HG03280 (cell line): ENCODE measurements around the gene PTPRH.
"Not testable (repeated sequence)": the region's sequence is repeated elsewhere in the genome, so short reads cannot be mapped to it uniquely, and the experiment has no call there.

Experiments used
- ATAC-seq: cut with Tn5 transposase; IDR thresholded peaks from one replicate; pipeline ENCODE4 v1.9.1; 2021; ENCODE audit warnings: mild to moderate bottlenecking, moderate library complexity; ENCODE audit not compliant: unreplicated experiment

PTPRH gene

DNA sequence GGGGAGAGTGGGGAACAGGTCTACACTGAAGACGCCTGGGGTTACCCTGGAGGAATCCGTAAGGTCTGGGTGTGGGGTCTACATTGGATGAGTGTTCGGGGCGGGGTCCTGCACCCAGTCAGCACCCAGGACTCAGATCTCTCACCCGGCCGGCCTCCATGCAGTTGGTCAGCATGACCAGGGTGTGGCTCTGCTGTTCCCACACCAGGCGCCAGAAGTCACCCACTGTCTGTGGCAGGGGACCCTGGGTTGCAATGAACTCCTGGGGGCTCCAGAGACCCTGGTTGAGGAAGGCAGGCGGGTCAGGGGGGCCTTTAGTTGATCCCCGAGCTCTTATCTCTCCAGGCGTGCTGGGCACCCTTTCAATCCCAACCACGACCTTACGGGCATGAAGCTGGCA is 23.2 kb downstream of the PTPRH start:
- ATAC-seq = no peak

DNA sequence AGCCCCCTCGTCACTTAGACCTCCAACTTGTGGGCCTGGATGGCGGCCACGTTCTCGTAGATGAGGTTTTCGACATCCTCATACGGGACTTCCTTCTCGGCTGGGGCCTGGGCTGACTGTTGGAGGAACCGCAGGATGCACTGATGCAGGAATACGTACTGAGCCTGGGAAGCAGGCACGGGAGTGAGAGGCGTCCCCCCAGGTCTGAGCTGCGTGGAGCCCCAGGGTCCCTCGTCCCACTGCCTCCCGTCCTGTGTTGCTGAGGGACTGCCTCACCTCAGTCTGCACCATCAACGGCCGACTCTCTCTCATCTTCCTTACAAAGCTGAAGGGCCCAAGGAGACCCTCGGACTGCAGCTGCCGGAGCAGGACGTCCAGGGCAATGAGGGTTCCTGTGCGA is 27.6 kb downstream of the PTPRH start:
- ATAC-seq = no peak

DNA sequence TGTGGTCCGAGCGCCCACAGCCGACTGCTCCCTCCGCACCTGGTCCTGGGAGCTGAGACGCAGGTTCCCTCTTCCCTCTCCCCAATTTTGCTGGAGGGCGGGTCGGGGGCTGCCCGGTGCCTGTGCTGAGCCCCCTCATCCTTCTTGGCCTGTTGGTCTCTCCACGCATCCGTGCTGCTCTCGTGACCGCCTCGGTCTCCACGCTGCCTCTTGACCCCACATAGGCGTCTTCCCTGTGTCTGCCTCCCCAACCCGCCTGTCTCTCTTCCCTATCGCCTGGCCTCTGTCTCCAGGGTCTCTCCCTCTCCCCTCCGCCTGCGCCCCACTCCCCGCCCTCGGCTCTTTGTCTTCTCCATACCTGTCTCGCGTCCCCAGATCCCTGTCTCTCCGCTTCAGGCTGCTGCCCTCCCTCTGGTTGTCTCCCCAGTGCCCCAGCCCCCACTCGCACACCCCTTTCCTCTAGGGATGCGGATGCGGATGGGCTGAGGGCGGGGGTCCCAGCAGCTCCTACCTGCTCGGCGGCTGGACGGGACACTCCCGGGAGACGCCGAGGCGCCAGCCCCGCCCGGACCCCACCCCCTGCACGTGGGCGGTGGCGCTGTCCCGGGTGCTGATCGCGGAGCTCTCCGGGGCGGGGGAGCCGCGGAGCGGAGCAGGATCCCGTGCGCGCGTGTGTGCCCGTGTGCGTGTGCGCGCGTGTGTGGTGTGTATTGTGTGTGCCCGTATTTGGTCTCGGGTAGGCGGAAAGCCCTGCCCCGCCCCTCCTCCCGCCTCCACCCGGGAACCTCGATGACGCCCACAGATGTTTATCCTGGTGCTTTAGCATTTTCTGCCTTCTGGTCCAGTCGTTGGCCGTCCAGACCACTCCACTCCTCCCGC is 29.5 kb downstream of the PTPRH start, which contains the start of gene SYT5:
TSS of gene SYT5 (minus strand) at position 684 of the 879 bp plus-strand sequence. CDS start 1,248 bp downstream, outside the sequence.
- peak; percentile 43 for ATAC-seq

DNA sequence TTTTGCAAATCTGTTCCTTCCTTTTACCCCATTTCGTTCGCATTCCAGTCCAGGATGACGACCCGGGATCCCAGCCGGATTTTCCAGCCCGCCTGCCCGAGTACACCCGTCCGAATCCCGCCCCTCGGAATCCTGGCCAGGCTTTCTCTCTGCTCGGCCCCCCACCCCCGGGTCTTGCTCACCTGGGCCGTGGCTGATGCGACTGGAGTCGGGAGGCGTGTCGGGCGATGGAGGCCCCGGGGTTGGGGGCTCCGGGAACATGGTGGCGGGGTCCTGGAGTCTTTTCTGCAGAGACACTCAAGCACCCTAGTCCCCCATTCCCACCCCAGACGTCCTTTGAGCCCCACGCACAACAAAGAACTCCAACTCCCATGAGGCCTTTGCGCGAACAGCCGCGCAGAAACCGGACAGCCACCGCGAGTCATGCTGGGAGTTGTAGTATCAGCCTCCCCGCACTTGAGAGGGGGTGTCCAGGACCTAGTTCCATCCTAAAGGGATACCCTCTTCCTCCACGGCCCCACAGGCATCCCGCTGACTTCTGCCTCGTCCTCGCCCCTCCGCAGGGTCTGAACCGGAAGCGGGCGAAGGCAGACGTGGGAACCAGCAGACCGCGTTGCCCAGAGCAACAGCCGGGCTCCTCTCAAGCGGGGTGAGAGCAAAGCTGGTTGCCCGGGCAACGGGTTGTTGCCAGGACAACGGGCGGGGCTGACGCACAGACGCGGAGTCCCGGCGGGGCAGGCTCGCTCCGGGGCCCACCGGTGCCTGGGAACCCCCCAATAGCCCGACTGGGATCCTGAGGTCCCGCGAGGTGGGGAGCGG is 30.3 kb downstream of the PTPRH start:
- peak; percentile 79 for ATAC-seq

DNA sequence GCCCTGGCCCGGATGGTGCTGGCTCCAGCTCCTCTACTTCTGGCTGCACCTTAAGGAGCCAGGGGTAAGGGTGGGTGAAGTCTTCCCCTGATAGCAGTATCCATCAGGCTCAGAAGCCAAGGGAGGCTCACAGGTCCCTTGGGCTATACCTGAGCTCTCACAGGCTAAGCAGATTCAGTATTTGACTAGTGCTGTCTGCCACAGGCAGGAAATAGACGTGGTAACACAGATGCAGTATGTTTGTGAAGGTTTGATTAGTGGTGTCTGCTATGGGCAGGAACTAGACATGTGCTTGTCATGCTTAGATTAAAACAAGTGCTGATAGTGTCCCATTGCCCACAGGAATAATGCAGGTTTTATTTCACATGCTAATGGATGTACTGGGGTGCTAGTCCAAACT is 33.2 kb downstream of the PTPRH start:
- no peak for ATAC-seq

DNA sequence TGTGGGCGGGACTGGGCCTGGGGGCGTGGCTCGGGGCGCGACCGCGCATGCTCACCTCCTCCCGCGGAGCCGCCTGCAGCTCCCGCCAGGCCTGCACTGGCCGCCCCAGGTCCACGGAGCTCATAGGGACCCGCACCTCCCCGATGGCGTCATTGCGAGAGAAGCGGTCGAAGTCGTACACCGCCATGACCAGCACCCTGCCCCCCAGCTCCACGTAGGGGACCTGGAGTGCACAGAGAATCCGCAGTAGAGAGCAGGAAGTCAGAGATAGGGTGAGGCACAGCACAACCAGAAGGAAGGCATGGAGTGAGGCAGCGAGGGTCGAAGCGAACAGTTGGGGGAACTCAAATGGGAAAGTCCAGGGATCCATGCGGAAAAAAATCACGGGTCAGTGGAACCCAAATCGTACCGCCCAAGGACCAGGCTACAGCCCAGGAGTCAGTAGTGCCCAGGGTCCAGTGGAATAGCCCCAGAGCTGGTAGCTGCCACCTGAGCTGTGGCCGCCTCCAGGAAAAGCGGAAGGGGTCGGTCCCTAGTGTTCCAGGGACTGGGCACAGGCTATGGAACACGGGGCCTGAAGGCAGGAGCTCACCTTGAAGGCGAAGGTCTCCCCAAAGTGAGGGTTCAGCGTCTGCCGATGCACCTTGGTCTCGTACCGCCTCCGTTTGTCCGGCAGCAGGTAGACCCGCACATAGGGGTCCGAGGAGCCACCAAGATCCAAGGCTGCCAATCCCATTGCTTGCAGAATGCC is 34.0 kb downstream of the PTPRH start:
- no peak for ATAC-seq

DNA sequence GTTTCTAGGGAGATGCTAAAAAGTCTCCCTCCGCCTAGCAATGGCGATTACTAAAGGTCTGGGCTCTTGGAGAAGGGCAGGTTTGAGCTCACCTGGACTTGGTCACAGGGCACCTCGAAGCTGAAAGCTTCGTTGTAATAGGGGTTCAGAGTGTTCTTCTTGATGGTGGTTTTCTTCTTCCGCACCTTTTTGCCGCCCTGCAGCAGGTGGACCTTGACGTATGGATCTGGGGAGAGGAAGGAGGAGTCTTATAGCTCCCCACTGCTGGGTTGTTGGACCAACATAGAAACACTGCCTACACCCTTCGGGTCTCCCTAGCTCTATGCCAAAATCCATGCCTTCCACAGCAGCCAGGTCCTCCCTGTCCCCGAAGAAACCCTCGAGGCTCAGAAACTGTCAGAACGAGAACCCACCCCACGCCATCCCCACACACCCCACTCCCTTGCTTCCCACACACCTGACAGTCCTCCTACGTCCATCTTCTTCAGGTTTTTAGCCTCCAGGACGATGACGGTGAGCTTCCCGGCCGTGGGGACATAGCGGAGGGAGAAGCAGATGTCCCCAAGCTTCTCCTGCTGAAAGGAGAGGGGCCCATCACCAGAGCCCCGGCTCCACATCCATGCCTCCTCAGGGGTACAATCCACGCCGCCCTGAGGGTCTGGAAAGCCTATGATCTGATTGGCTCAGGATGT is 34.7 kb downstream of the PTPRH start:
- ATAC-seq = no peak

DNA sequence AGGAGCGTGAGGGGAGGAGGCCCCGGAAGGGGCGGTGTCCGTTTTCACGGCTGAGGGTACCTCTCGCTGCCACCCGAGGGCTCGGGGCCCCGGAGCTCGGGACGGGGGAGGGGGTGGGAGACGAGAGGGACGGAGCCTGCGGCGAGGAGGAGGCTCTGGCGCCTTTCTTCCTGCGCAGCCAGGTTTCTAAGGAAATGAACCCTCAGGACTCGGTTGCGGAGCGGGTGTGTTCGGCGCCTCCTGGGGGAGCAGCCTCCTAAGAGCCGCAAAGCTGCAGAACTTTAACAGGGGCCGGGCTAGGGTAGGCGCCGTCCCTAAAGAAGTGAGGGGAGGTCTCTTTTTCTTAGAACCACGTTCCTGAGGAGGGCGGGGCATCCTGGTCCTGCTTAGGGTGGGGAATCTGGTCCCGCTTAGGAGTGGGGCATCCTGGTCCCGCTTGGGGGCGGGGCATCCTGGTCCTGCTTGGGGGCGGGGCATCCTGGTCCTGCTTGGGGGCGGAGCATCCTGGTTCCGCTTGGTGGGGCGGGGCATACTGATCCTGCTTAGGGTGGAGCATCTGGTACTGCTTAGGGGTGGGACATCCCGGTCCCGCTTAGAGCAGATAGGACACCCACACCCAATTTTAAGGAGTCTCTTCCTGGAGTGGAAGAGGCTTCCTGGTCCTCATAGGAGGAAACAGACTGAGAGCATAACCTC is 35.4 kb downstream of the PTPRH start:
- ATAC-seq = no peak

DNA sequence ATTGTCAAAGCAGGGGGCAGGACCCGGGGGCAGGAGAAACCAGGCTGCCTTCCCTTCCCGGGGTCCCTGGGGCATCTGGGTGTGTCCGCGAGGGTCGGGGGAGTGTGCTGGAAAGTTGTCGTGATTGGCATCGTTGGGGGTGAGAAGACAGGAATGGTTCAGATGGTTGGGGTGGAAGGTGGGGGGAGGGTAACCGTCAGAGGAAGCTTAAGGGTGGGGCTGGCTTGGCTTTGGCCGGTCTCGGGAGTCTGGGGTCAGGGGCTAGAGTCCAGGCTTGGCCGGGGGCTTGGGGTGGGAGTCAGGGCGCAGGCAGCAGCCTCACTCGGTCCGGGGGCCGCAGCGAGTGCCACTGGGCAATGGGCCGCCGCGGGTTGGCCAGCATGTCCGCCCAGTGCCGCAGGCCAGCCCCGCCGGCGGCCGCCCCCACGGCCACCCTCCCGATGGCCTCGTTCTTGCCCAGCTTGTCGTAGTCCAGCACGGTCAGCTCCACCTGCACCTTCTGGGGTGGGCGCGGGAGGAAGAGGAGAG is 36.1 kb downstream of the PTPRH start:
- no peak for ATAC-seq

DNA sequence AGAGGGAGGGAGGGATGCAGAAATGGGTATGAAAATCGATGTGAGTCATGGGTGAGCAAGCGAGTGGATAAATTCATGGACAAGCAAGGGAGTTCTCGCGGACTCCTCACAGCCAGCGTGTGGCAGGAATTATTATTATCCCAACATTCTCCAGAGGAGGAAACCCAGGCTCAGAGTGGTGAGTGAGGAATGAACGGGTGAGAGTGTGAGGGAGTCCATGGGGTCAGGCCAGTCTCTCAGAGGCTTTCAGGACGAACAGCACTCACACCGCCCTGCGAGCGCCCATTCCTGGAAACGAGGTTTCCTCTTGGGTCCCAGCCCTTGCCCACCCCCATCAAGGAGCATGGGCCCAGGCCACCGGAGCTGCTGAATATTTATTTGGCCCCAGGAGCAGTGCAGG is 36.6 kb downstream of the PTPRH start:
- no peak for ATAC-seq

DNA sequence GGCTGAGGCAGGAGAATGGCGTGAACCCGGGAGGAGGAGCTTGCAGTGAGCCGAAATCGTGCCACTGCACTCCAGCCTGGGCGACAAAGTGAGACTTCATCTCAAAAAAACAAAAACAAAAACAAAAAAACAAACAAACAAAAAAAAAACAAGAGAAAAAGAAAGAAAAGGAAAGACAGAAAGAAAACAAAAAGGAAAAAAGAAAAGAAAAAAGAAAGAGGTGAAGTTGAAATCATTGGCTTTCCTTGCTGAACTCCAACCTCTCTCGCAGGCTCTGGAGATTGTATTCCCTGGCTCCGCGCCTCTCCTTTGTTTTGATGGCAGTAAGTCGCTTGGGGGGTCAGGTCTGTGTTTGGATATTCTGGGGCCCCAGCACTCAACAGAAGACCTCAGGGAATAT is 37.0 kb downstream of the PTPRH start:
- not testable (repeated sequence) for ATAC-seq

DNA sequence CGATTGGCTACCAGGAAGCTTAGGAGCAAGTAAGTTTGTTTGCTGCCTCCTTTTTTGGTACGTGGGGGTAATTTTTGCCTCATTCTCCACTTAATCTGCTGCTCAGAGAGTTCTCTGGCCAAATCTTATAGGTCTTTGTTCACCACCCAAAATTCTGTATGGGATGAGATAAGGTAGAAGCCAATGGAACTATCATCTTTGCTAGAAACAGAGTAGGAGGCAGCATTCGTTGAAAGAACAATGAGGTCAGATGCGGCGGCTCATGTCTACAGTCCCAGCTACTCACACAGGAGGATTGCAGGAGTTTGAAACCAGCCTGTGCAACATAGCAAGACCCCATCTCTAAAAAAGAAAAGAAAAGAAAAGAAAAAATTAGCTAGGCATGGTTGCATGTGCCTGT is 37.9 kb downstream of the PTPRH start:
- no peak for ATAC-seq

DNA sequence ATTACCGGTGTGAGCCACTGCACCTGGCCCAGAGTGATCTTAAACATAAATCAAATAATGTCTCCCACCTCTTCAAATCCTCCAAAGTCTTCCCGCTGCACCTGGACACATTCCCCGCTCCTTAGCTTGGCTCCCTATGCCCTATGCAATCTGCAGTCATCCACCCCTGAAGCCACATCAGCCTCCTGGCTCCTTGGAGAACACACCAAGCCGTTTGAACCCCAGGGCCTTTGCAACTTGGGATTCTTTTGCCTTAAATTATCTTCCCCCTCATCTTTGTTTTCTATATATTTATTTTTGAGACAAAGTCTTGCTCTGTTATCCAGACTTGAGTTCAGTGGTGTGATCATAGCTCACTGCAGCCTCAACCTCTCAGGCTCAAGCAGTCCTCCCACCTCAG is 40.2 kb downstream of the PTPRH start:
- ATAC-seq = no peak

DNA sequence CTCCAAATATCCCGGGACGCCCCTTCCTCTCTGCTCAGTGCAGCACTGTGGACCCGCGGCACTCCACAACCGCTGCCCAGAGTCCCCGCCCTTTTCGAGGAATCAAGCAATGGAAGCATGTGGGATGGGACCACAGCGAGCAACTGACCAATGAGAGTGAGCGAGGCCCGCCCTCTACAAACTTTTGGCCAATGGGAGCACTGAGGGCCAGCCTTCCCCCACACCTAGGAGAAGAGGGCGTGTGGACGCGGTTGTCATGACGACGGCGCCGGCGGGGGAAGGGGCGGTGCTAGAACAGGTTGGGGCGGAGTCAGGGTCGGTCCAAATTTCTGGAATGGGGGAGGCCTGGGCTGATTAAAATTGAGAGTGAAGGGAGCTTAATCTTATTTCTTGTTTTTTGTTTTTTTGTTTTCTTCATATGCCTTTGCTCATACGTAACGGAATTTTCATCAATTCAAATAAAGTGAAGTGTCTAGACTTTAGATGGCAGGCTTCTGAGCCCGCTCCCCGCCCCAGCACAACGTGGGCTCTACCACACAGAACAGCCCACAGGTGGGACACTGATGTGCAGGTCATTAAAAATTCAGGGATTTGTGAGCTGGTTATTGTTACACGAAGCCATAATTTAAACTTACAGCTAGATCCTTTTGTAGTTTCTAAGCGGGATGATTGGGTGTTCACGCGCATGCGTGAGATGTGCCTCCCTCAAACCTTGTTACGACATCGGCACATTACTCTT is 42.6 kb downstream of the PTPRH start, which contains the start of gene DNAAF3:
TSS of gene DNAAF3 (minus strand) at position 84 of the 739 bp plus-strand sequence. CDS start 200 bp downstream, outside the sequence.
- ATAC-seq = peak; percentile 70

DNA sequence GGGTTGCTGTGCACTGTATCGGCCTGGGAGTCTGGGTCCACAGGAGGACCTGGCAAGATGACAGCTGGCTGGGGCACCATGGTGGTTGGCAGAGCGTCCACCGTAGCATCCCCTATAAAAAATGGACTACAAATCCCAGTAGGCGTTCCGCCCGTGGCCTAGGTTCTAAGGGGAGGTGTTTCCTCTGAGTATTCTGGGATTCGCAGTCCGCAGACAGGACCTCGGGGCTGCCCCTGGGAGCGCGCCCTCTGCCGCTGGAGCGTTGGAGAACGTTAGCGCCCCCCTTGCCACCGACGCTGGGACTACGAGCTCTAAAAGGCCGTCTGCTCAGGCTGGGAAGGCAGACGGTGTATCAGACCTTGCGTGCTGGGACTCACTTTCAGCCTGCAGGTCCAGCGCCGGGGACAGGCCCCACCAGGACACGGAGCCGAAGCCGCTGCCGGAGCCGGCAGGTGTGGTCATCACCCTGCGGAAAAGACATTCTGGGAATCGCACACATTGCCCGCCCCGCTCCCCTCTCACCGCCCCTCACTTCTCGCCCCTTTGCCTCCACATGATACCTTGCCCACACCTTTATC is 43.3 kb downstream of the PTPRH start:
- ATAC-seq = no peak

DNA sequence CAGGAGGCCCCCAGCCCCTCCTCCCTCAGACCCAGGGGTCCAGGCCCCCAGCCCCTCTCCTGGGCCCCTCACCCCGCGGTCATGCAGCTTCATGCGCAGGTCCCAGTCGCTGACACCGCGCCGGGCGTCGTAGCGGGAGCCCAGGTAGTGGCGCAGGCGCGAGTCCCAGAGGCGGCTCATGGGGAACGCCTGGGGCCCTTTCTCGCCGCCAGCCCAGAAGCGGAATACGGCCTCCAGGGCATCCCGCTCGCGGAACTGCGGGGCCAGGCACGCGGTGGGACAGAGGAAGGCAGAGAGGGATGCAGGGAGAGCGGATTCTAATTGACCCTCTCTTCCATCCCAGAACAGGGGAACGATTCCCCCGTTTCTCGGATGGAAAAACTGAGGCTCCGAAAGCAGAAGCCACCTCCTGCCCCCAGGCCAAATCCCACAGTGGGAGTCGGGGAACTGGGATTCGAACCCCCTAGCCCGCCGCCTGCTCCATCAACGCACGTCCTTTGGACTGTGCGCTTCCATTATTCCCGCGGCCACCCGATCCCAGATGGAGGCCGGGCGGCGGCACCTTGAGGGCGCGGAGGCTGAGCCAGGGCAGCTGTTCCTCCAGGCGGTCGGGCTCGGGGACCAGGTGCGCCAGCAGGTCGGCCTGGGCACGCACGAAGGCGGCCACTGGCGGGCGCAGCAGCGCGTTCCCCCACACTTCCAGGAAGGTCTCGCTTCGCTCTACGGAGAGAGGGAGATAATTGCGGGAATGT is 47.6 kb downstream of the PTPRH start:
- no peak for ATAC-seq

DNA sequence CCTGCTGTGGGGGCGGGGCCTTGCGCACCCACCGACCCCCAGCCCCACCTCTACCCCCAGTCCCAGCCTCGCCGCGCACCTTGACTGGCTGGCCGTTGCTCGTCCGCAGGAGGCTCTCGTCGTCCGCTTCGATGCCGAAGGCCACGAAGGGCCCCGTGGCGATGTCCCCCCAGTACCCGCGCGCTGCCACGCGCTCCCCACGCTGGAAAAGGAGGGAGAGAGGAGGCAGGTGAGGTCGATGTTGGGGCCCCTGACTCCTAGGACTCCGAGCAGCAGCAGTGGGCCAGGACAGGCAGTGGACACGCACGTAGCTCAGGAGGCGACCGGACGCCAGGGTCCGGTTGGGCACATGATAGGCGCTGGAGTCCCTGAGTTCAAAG is 48.3 kb downstream of the PTPRH start:
- no peak for ATAC-seq
